Middle frontal gyrus (tissue), 1 donor: ENCODE results near the gene DDX24.

ENCODE experiments used
- DNase-seq: peaks from one replicate; pipeline ENCODE4 v3.0.0-alpha.2; 2015; ENCODE audit warnings: low spot score; ENCODE audit errors: extremely low spot score

DDX24 gene

GRCh38 chr14:94115058-94115591, 34.1 kb upstream of the DDX24 start:
- no peak for DNase-seq

DNA sequence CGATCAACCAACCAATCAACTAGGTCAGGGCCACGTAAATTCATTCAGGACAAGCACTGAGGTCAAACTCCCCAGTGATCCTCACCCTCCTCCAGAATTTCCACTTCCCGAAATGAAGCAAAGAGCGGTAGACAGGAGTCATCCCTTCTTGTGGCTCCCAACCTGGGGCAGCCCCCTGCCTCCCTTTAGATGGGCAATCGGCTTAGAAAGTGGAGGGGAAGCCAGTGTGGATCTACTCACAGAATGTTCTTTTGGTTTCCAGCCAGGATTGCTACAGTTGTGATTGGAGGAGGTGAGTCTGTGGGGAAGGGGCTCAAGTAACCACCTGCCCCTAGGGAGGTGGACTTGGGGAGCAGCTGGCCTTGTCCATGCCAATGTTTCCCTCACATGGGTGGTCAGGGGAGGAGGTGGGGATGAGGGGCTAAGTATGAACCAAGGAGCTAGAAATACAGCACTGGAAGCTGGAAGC, 33.6 kb upstream of the DDX24 start:
- DNase-seq, result no peak

GRCh38 chr14:94113908-94114588, 33.0 kb upstream of the DDX24 start:
- DNase-seq, result no peak

DNA sequence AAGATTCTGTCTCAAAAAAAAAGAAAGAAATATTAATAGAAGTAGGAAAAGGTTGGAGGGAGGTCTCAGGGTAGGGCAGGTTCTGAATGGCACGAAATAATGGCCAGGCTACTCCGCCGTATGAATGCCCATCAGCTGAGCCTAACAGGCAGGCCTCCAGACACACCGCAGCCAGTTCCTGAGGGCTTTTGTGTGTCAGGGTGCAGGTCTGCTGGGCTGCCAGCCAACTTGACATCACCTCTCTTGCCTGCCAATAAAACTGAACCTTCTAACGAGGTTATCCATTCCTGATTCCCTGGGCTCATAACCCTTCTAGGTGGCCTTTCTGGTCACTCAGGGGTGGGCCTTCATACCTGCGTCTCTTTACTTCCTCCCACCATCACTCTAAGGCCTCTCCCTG, 32.5 kb upstream of the DDX24 start:
- DNase-seq, result no peak

DNA sequence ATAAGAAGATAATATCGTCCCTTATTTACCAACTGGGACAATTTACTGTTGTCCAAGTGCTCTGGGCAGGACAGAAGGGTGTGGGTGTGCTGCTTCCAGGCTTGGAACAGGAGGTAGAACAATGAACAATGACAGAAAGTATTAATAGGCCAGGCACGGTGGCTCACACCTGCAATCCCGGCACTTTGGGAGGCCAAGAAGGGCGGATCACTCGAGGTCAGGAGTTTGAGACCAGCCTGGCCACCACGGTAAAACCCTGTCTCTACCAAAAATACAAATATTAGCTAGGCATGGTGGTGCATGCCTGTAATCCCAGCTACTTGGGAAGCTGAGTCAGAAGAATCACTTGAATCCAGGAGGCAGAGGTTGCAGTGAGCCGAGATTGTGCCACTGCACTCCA, 32.1 kb upstream of the DDX24 start:
- no peak for DNase-seq

DNA sequence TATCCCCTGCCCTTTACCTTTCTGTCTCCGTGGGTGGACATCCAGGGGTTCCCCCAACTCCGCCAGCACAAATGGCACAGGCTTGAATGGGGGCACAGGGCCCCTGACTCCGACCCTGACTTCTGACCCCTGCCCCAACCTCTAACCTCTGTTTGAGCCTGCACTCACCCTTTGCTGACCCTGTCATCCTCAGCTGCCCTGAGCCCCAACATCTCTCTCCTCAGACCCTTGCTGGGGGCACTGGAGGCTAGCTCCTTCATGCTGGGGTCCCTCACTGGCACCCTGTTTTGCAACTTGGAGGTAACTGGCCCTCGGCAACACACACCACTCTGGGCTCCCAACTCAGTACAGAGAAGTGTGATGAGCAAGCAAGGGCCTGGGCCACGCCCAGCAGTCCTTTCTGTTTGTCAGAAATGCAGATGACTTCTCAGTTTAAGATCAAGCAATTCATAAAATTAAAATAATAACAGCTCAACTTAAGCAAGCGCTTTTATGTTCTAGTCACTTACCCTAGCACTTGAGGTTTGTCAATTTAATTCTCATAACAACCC, 31.6 kb upstream of the DDX24 start:
- no peak for DNase-seq

DNA sequence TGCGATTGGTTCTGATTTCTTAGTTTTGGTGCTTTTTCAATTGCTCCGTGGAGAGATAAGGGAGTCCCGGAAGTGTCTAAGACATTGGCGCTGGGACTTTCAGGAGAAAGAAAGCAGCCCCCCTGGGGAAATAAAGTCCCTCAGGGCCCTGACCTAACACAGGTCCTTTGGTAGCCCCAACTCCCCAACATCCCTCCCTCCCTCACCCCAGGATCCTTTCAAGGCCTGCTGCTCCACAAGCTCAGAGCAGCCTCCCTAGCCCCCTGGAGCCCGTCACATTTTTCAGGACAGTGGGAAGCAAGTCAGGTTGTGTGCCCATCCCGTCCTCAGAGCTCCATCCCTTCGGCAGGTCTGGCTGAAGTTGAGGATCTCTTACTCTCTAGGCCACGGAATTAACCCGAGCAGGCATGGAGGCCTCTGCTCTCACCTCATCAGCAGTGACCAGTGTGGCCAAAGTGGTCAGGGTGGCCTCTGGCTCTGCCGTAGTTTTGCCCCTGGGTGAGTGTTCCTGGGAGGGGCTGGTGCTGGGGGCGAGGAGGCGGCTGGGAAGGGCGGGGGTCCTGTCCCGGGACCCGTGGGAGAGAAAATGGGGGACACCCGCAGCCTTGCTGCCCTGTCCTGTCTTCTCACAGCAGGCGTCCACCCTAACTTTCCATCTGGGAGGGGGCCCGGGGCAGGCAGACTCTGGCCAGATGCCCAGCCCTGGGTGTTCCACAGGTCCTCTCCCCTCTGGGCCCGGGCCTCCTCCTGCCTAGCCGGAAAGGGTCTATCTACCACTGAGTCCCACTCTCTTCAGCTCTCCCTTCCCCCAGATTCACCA, 30.5 kb upstream of the DDX24 start:
- DNase-seq, result no peak

DNA sequence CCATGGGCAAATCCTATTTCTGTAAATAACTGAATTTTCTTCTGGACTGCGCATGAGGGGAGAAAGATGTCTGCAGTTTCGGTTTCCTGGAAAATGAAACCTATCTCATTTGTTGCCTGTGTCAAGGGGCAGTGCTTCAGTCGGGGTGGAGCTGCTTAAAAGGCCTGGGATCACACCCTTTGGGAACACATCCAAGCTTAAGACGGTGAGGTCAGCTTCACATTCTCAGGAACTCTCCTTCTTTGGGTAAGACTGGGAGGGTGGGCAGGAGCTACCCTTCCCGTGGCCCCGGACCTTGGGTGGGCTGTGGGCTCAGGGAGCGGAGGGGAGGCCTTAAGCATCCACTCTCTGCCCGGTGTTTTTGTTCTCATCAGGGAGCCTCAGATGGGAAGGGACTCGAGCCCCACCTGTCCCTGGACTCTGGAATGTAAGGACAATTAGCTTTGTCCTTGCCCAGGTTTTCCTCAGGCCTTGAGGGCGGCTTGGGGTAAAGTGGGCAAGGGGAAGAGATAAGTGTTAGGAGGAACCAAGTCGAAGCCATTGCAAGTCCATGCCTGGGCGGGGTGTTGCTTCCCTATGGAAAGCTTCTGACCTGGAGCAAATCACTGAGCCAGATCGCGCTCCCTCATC, 29.7 kb upstream of the DDX24 start, which contains the start of gene IFI27:
Gene IFI27 (plus strand): TSS at position 185 of the 630 bp plus-strand sequence.
- DNase-seq, result no peak

DNA sequence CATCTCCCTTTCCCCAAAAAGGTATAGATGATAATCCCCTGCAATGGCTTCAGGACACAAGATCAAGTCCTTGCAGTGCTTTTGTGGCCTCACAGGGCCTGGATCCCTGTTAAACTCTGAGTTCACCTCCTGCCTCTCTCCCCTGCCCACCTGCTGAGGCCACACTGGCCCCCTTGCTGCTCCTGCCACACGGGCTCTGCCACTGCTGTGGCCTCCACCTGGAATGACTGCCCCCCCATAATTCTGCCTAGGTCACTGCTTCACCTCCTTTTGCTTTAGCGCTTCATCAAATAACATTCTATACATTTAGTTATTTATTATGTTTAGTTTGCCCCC, 28.9 kb upstream of the DDX24 start:
- no peak for DNase-seq

DNA sequence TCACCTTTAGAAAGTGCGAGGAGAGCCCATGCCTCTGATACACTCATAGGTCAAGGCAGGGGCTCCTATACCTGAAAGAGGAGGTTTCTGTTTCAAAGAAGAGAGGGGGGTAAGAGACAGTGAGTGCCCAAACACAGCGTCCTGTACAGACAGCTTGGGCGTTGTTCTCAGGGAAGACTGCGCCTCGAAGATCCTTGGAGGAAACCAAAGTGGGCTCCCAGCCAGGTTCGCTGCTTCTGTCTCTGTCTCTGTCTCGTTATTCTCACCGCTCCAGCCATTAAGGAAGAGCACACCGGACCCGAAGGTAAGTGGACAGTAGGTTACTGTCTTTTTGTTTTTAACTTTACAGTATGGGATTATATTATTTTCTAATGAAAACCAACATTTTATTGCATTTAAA, 23.7 kb upstream of the DDX24 start:
- no peak for DNase-seq

GRCh38 chr14:94103554-94104150, 22.6 kb upstream of the DDX24 start:
- DNase-seq, result no peak

DNA sequence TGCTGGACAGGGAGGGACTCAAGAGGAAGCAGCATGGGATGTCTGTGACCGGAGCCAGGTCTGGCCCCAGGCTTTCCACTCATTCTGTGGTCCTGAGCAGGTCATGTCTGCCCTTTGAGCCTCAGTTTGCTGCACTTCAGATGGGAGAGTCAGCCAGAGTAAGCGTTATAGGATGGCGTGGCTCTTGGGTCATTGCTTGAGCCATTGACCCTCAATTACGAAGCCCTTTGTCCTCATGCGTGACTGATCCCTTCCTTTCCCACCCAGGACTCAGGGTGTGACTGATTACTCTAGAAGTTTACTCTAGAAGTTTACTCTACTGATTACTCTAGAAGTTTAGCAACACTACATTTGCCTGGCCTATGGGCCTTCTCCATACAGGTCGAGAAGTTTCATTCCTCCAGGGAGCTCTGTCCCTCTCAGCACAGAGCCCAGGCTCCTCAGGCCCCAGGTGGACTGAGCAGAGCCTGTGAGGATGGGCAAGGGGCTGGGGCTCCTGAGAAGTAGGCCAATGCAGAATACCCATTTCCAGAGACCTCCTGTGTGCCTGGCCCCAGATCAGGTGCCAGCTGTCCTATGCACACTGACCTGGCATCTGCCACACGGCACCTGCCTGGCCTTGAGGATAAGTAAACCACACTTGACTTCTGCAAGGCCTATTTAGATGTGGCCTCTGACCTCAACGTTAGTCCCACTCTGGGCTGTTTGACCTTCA, 21.9 kb upstream of the DDX24 start:
- no peak for DNase-seq

GRCh38 chr14:94101748-94102147, 20.7 kb upstream of the DDX24 start:
- no peak for DNase-seq

DNA sequence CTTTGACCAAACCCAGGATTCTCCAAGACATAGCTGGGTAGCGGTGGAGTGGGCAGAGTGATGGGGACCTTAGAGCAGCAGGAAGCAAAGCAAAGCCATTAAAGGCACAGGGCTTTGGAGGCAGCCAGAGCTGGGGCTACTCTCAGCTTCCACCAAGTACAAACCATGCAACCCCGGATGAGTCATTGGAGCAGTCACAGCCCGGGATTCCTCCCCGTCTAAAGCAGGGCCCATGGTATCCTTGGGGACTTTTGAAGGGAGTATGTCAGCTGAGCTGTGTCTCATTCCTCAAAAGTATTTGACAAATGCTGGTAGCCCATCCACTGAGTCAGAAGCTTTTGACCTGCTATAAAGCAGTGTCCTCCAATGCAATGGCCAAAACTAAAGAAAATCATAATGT, 19.8 kb upstream of the DDX24 start:
- DNase-seq, result no peak

DNA sequence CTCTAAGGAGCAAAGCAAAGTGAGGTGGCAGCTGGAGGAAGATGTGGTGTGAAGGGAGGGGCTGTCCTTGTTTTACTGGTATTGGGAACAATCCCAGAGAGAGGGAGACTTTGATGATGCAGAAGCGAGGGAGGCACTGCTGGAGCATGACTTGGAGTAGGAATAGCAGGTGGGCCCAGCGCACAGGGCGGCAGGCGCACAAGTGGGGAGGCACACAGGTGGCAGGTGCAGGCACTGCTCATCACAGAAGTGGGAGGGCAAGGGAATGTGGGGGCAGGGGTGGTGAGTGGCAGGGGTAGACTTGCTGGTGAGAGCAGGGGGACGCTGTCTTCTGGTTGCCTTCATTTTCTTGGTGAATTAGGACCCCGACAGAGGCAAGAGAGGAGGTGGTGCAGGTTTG, 18.0 kb upstream of the DDX24 start:
- DNase-seq, result no peak

GRCh38 chr14:94098326-94098992, 17.5 kb upstream of the DDX24 start:
- DNase-seq, result no peak

DNA sequence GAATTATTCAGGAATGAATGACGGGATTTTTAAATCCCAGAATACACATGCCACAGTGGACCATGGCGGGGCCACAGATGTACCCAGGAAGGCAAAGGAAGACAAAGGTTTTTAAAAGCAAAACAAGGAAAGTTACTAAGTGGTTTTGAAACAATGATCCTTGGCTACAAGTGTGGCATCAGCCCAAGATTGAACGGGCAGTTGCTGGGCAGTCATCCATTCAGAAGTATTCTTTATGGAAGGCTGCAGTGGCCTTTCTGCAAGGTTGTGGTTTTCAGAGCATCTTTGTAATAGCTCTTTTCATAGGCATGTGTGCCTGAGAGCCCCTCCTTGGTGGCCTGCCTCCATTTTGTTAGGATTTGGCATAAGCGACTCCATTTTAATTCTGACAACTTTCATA, 16.1 kb upstream of the DDX24 start:
- DNase-seq, result no peak

DNA sequence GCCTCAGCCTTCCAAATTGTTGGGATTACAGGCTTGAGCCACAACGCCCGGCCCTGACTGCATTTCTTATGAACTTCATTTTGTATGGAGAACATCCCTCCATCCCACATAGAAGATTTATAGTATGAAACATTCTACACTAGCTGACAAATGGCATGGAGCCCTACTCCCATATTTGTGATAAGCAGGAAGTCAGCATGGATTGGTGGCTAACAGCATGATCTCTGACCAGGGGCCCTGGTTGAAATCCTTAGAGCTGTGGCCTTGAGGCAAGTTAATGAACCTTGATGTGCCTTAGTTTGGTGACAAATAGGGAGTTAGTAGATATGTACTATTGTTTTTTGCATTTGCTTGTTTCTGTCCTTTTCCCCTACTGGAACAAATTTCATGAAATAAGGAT, 12.4 kb upstream of the DDX24 start:
- DNase-seq, result no peak

GRCh38 chr14:94089479-94089878, 8.5 kb upstream of the DDX24 start:
- no peak for DNase-seq

- DNase-seq, result no peak
Measured at GRCh38 chr14:94088516-94088915, 7.5 kb upstream of the DDX24 start.
